Stomach (tissue), 9 donors: ENCODE results near the gene ARHGAP26. TPM values are rescaled to one million over a fixed set of nuclear protein-coding genes. Genes with fewer than 3 reads are reported as not detected.

Source experiments
- DNase-seq, 2 donors: peaks; one replicate each; pipeline versions ENCODE4 v3.0.0 to v3.0.0-alpha.2; 2013 to 2019
- H3K27ac ChIP-seq, 5 donors: fragments of 200-600 bp in 4 of 5; sonication (generic) in 4 of 5; one replicate each; pipeline ENCODE4 v1.5.1; 2013 to 2019; ENCODE audit warnings: mild to moderate bottlenecking in 1 of 5, moderate library complexity in 1 of 5
- H3K27me3 ChIP-seq, 3 donors: fragments of 200-600 bp; sonication (generic); one replicate each; pipeline ENCODE4 v1.5.1; 2017 to 2019; ENCODE audit warnings: mixed run types in 1 of 3
- H3K36me3 ChIP-seq, 4 donors: fragments of 200-600 bp; sonication (generic); 1 replicate in 3 of 4; 2 replicates in 1 of 4; pipeline ENCODE4 v1.5.1; 2016 to 2019
- H3K4me1 ChIP-seq, 4 donors: fragments of 200-600 bp; sonication (generic); one replicate each; pipeline ENCODE4 v1.5.1; 2016 to 2019
- H3K4me3 ChIP-seq, 4 donors: fragments of 200-600 bp; sonication (generic) in 3 of 4; one replicate each; pipeline ENCODE4 v1.5.1; 2016 to 2019; ENCODE audit warnings: mild to moderate bottlenecking in 1 of 4
- H3K9me3 ChIP-seq, 4 donors: fragments of 200-600 bp; sonication (generic); one replicate each; pipeline ENCODE4 v1.5.1; 2016 to 2019
- CTCF ChIP-seq, 7 experiments: fragments of 450-650 bp in 4 of 7; fragments of 200-600 bp in 3 of 7; sonication (generic) in 3 of 7; IDR thresholded peaks; one replicate each; pipeline ENCODE4 v1.5.1; 2016 to 2019; ENCODE audit warnings: antibody characterized with exemption in 7 of 7, control low read depth in 2 of 7, mild to moderate bottlenecking in 1 of 7
- EP300 ChIP-seq: sonication (generic); formaldehyde crosslinking; IDR thresholded peaks from one replicate; pipeline ENCODE4 v1.6.1; 2017; ENCODE audit warnings: antibody characterized with exemption
- POLR2A ChIP-seq, 4 donors: fragments of 450-650 bp; IDR thresholded peaks; one replicate each; pipeline ENCODE4 v1.6.1; 2016; ENCODE audit warnings: antibody characterized with exemption in 4 of 4, control low read depth in 2 of 4, mild to moderate bottlenecking in 1 of 4, moderate library complexity in 1 of 4
- POLR2AphosphoS5 ChIP-seq, 3 donors: sonication (generic); formaldehyde crosslinking; IDR thresholded peaks; one replicate each; pipeline ENCODE4 v1.6.1; 2016; ENCODE audit warnings: antibody characterized with exemption in 3 of 3
- whole genome bisulfite sequencing, 5 donors: extraction: QIAGEN DNeasy Blood & Tissue Kit in 3 of 5; methylation state at CpG; one replicate each; pipeline versions ENCODE4 v1.1.5 to v1.1.7; 2013 to 2018; 5-methylcytosine and 5-hydroxymethylcytosine counted together
- intact Hi-C: fragments of 100-400 bp; cut with DNase I; formaldehyde crosslinking; loops from one replicate; pipeline ENCODE4 v1.15.1; 2023; ENCODE audit warnings: low total_unique reads
- polyA plus RNA-seq, 3 donors: library from polyadenylated mRNA; stranded (reverse); fragments of 200-250 nt; gene quantifications; one replicate each; pipeline ENCODE4 v1.2.3, GENCODE V29; 2013
- total RNA-seq, 5 donors: library from RNA; depleted of rRNA; stranded (reverse); fragments of >200 nt; gene quantifications; one replicate each; pipeline versions ENCODE4 v1.1.0 to v1.2.3, GENCODE V29; 2014 to 2016
- donor health status: healthy with polysubstance abuse.
- donor health status: Bipolar disorder and iron deficiency.
- donor health status: healthy.

Gene ARHGAP26
- total and polyA plus RNA-seq, 8 donors = 4.0 to 115 (median 34.1) TPM

- H3K4me1 ChIP-seq = peaks cover 0 to 9% (median 0%) of the 10 kb centered on the region in 4 donors
- 94 to 100% (median 97%) methylated on average over 3 of the region's 3 CpGs for WGBS, 5 donors
- TF ChIP-seq CTCF (IDR thresholded peaks at IDR 0.05) (no peak), POLR2A (IDR thresholded peaks at IDR 0.05) (no peak)
- no peak overlapping the region for H3K27ac ChIP-seq
- no peaks in the 10 kb centered on the region for H3K36me3 ChIP-seq
- DNase-seq = no peak
- H3K27me3 ChIP-seq = no peaks in the 10 kb centered on the region
- H3K4me3 ChIP-seq = no peak overlapping the region
- intact Hi-C loops = no loop called here
- no peaks in the 10 kb centered on the region for H3K9me3 ChIP-seq
Measured at GRCh38 chr5:143162810-143163209, 392.6 kb downstream of the ARHGAP26 start.

GRCh38 chr5:143164557-143164956 is 394.4 kb downstream of the ARHGAP26 start:
- WGBS, 5 donors = 76 to 98% (median 86%) methylated on average over 4 of the region's 4 CpGs
- Histone ChIP-seq H3K27ac (no peak overlapping the region), H3K27me3 (no peaks in the 10 kb centered on the region), H3K4me1 (peaks cover 0 to 9% (median 4%) of the 10 kb centered on the region in 4 donors), H3K4me3 (no peak overlapping the region), H3K9me3 (no peaks in the 10 kb centered on the region), H3K36me3 (no peaks in the 10 kb centered on the region)
- no peak for DNase-seq
- intact Hi-C loops = no loop called here
- TF ChIP-seq CTCF (IDR thresholded peaks at IDR 0.05) (no peak), EP300 (no peak), POLR2A (IDR thresholded peaks at IDR 0.05) (no peak), POLR2AphosphoS5 (IDR thresholded peaks at IDR 0.05) (no peak)

GRCh38 chr5:143165049-143165880 is 395.1 kb downstream of the ARHGAP26 start:
- 92 to 97% (median 95%) methylated on average over 12 of the region's 12 CpGs for WGBS, 5 donors
- Histone ChIP-seq H3K4me3 (no peak overlapping the region), H3K4me1 (peaks cover 0 to 9% (median 4%) of the 10 kb centered on the region in 4 donors), H3K9me3 (no peaks in the 10 kb centered on the region), H3K27ac (no peak overlapping the region), H3K36me3 (no peaks in the 10 kb centered on the region), H3K27me3 (no peaks in the 10 kb centered on the region)
- intact Hi-C loops = no loop called here
- no peak for DNase-seq
- TF ChIP-seq CTCF (IDR thresholded peaks at IDR 0.05) (no peak), POLR2AphosphoS5 (IDR thresholded peaks at IDR 0.05) (no peak), EP300 (no peak), POLR2A (IDR thresholded peaks at IDR 0.05) (no peak)

GRCh38 chr5:143166090-143166489 is 395.9 kb downstream of the ARHGAP26 start:
- whole genome bisulfite sequencing, 5 donors = 91 to 99% (median 95%) methylated on average over 4 of the region's 4 CpGs
- Histone ChIP-seq H3K4me1 (peaks cover 0 to 9% (median 4%) of the 10 kb centered on the region in 4 donors), H3K9me3 (no peaks in the 10 kb centered on the region), H3K4me3 (no peak overlapping the region), H3K27me3 (no peaks in the 10 kb centered on the region), H3K36me3 (no peaks in the 10 kb centered on the region), H3K27ac (no peak overlapping the region)
- DNase-seq = no peak
- intact Hi-C loops = no loop called here
- no peak for TF ChIP-seq POLR2A (IDR thresholded peaks at IDR 0.05)
